NOMO-1 treated with DMSO at 0.1 percent for 48 hours (cell line): ENCODE data around the gene RIPOR3.
"Not testable (repeated sequence)": the region's sequence is repeated elsewhere in the genome, so short reads cannot be mapped to it uniquely, and the experiment has no call there.

Experiments
- DNase-seq: peaks from one replicate; lab custom pipeline; 2025; ENCODE audit not compliant: unreplicated experiment; lab: John Stamatoyannopoulos, UW

RIPOR3 gene

GRCh38 chr20:50663095-50663821, 28.1 kb downstream of the RIPOR3 start:
- DNase-seq, result peak; percentile 13

GRCh38 chr20:50659975-50660670, 31.2 kb downstream of the RIPOR3 start:
- DNase-seq, result no peak

- no peak for DNase-seq
Measured at GRCh38 chr20:50658804-50659380, 32.5 kb downstream of the RIPOR3 start.

GRCh38 chr20:50655311-50655880, 35.9 kb downstream of the RIPOR3 start:
- no peak for DNase-seq

- no peak for DNase-seq
Measured at GRCh38 chr20:50654904-50655303, 36.4 kb downstream of the RIPOR3 start.

- no peak for DNase-seq
Measured at GRCh38 chr20:50652702-50653294, 38.5 kb downstream of the RIPOR3 start.

- DNase-seq, result no peak
Measured at GRCh38 chr20:50651676-50652075, 39.7 kb downstream of the RIPOR3 start.

- DNase-seq, result no peak
Measured at GRCh38 chr20:50649590-50649989, 41.8 kb downstream of the RIPOR3 start.

- DNase-seq, result no peak
Measured at GRCh38 chr20:50648651-50649050, 42.7 kb downstream of the RIPOR3 start.

- DNase-seq, result no peak
Measured at GRCh38 chr20:50646483-50646996, 44.8 kb downstream of the RIPOR3 start.

- no peak for DNase-seq
Measured at GRCh38 chr20:50645253-50646068, 45.9 kb downstream of the RIPOR3 start.

GRCh38 chr20:50642288-50642803, 49.0 kb downstream of the RIPOR3 start:
- no peak for DNase-seq

GRCh38 chr20:50641625-50642287, 49.6 kb downstream of the RIPOR3 start:
- DNase-seq, result not testable (repeated sequence)

- peak; percentile 23 for DNase-seq
Measured at GRCh38 chr20:50639971-50640711, 51.2 kb downstream of the RIPOR3 start.

- not testable (repeated sequence) for DNase-seq
Measured at GRCh38 chr20:50638015-50638847, 53.1 kb downstream of the RIPOR3 start.

- no peak for DNase-seq
Measured at GRCh38 chr20:50636601-50637540, 54.5 kb downstream of the RIPOR3 start.
